K562 (cell line): ENCODE measurements around the gene ZNF222. TPM values are rescaled to one million over a fixed set of nuclear protein-coding genes. Genes with fewer than 3 reads are reported as not detected.

Experiments
- ATF7 ChIP-seq: fragments of 450-650 bp; IDR thresholded peaks from 2 replicates; pipeline ENCODE4 v1.7.1; 2014; ENCODE audit warnings: mild to moderate bottlenecking, moderate library complexity
- ETV5 ChIP-seq: sonication (generic); formaldehyde crosslinking; IDR thresholded peaks from 2 replicates; pipeline ENCODE4 v1.4.0; 2020; ENCODE audit warnings: low read depth, mild to moderate bottlenecking, missing genetic modification reagents
- KDM5B ChIP-seq: fragments of 200-600 bp; sonication (generic); IDR thresholded peaks from 2 replicates; pipeline ENCODE4 v1.6.1; 2012; ENCODE audit warnings: low read depth, mild to moderate bottlenecking, moderate library complexity, low read length, control low read depth, inconsistent platforms; ENCODE audit not compliant: insufficient replicate concordance
- NR2C1 ChIP-seq, 2 experiments: fragments of 450-650 bp; IDR thresholded peaks; 2 replicates each; pipeline ENCODE4 v1.6.1; 2017; ENCODE audit warnings: mild to moderate bottlenecking in 2 of 2, antibody characterized with exemption in 1 of 2, inconsistent platforms in 1 of 2, missing compliant biosample characterization in 1 of 2, missing genetic modification characterization in 1 of 2
- SIX5 ChIP-seq, 2 experiments: IDR thresholded peaks; 2 replicates each; pipeline ENCODE4 v1.6.1; 2011; ENCODE audit warnings: low read length in 2 of 2, borderline replicate concordance in 1 of 2, low read depth in 1 of 2, mild to moderate bottlenecking in 1 of 2, moderate library complexity in 1 of 2; ENCODE audit not compliant: insufficient read depth in 1 of 2
- SMAD4 ChIP-seq: fragments of 250-450 bp; sonication (Bioruptor Pico); conservative IDR thresholded peaks from 2 replicates; pipeline ENCODE4 v1.8.0; 2021; ENCODE audit warnings: inconsistent platforms, mild to moderate bottlenecking, moderate library complexity
- ZNF766 ChIP-seq: fragments of 200-800 bp; sonication (Bioruptor generic); conservative IDR thresholded peaks from 2 replicates; pipeline ENCODE4 v1.6.1; 2016; ENCODE audit warnings: missing genetic modification characterization, missing compliant biosample characterization
- polyA plus RNA-seq, 8 experiments: library from polyadenylated mRNA; depleted of rRNA in 4 of 8; stranded (reverse) in 5 of 8; unstranded in 3 of 8; fragments of >200 nt; fragmentation: Nextera tagmentation in 2 of 8; fragmentation: Illumina TruSeq in 1 of 8; extraction: Ambion mirVana in 2 of 8; extraction: Trizol in 1 of 8; gene quantifications; 2 replicates each; pipeline versions ENCODE4 v1.2.1 to v1.2.3, GENCODE V29; 2011 to 2014; ENCODE audit warnings: inconsistent platforms in 1 of 8, missing spikeins in 1 of 8
- total RNA-seq, 7 experiments: library from RNA; depleted of rRNA in 6 of 7; stranded (reverse); fragments of >200 nt in 6 of 7; fragmentation: Illumina TruSeq in 2 of 7; extraction: Trizol in 2 of 7; gene quantifications; 2 replicates each; pipeline versions ENCODE4 v1.2.1 to v1.2.3, GENCODE V29; 2011 to 2021; ENCODE audit warnings: low replicate concordance in 1 of 7
- TF ChIP-seq, protein P1 (sequence below): fragments of 450-650 bp; IDR thresholded peaks from 2 replicates; pipeline ENCODE4 v1.6.1; 2016; ENCODE audit warnings: mild to moderate bottlenecking, moderate library complexity
- TF ChIP-seq, protein P2 (sequence below), 3 experiments: fragments of 200-800 bp in 1 of 3; fragments of 250-450 bp in 1 of 3; fragments of 450-650 bp in 1 of 3; sonication (Bioruptor Pico) in 1 of 3; sonication (Bioruptor generic) in 1 of 3; formaldehyde crosslinking in 1 of 3; IDR thresholded peaks; 2 replicates each; pipeline versions ENCODE4 v1.6.1 to v1.8.0; 2016 to 2022; ENCODE audit warnings: mild to moderate bottlenecking in 2 of 3, missing genetic modification characterization in 2 of 3, missing compliant biosample characterization in 1 of 3, moderate library complexity in 1 of 3

ZNF222 gene
- total and polyA plus RNA-seq, 9 of the 15 experiments (the other 6 are each of a cell fraction or from before 2014, with no cell fraction given), result 2.3 to 4.5 (median 3.0) TPM

DNA sequence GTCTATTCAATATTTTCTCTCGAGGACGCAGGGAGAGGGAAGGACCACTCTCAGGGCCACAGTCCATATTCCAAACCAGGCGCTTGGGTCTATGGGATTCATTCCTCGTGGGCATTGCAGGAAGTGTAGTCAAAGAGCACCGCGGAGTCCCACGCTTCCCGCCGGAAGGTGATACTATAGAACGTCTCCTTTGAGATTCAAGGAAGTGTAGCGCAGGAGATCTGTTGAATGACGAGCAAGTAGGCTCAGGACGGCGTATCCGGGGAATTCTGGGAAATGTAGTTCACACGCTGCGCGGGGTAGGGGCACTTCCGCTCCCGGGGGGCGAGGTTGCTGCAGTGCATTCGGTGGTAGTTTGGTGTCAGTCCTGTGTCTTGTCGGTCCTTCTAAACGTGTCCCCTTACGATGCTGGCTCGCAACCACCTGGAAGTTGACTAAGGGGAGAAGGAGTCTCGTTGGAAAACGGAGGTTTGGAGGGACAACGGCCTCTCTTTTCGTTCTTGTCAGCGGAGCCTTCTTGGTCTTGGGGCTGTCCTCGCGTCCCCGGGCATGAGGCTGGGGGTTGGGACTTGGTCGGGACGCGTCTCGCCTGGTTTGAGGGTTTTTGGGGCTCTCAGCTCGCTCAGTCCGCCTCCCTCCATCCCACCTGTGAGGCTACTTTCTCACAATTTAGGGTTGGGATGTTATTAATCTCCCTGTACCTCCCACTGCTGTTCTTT is 46.8 kb downstream of the ZNF222 start, which contains the start of gene ZNF284 (continued):
- TF ChIP-seq, protein P1, sequence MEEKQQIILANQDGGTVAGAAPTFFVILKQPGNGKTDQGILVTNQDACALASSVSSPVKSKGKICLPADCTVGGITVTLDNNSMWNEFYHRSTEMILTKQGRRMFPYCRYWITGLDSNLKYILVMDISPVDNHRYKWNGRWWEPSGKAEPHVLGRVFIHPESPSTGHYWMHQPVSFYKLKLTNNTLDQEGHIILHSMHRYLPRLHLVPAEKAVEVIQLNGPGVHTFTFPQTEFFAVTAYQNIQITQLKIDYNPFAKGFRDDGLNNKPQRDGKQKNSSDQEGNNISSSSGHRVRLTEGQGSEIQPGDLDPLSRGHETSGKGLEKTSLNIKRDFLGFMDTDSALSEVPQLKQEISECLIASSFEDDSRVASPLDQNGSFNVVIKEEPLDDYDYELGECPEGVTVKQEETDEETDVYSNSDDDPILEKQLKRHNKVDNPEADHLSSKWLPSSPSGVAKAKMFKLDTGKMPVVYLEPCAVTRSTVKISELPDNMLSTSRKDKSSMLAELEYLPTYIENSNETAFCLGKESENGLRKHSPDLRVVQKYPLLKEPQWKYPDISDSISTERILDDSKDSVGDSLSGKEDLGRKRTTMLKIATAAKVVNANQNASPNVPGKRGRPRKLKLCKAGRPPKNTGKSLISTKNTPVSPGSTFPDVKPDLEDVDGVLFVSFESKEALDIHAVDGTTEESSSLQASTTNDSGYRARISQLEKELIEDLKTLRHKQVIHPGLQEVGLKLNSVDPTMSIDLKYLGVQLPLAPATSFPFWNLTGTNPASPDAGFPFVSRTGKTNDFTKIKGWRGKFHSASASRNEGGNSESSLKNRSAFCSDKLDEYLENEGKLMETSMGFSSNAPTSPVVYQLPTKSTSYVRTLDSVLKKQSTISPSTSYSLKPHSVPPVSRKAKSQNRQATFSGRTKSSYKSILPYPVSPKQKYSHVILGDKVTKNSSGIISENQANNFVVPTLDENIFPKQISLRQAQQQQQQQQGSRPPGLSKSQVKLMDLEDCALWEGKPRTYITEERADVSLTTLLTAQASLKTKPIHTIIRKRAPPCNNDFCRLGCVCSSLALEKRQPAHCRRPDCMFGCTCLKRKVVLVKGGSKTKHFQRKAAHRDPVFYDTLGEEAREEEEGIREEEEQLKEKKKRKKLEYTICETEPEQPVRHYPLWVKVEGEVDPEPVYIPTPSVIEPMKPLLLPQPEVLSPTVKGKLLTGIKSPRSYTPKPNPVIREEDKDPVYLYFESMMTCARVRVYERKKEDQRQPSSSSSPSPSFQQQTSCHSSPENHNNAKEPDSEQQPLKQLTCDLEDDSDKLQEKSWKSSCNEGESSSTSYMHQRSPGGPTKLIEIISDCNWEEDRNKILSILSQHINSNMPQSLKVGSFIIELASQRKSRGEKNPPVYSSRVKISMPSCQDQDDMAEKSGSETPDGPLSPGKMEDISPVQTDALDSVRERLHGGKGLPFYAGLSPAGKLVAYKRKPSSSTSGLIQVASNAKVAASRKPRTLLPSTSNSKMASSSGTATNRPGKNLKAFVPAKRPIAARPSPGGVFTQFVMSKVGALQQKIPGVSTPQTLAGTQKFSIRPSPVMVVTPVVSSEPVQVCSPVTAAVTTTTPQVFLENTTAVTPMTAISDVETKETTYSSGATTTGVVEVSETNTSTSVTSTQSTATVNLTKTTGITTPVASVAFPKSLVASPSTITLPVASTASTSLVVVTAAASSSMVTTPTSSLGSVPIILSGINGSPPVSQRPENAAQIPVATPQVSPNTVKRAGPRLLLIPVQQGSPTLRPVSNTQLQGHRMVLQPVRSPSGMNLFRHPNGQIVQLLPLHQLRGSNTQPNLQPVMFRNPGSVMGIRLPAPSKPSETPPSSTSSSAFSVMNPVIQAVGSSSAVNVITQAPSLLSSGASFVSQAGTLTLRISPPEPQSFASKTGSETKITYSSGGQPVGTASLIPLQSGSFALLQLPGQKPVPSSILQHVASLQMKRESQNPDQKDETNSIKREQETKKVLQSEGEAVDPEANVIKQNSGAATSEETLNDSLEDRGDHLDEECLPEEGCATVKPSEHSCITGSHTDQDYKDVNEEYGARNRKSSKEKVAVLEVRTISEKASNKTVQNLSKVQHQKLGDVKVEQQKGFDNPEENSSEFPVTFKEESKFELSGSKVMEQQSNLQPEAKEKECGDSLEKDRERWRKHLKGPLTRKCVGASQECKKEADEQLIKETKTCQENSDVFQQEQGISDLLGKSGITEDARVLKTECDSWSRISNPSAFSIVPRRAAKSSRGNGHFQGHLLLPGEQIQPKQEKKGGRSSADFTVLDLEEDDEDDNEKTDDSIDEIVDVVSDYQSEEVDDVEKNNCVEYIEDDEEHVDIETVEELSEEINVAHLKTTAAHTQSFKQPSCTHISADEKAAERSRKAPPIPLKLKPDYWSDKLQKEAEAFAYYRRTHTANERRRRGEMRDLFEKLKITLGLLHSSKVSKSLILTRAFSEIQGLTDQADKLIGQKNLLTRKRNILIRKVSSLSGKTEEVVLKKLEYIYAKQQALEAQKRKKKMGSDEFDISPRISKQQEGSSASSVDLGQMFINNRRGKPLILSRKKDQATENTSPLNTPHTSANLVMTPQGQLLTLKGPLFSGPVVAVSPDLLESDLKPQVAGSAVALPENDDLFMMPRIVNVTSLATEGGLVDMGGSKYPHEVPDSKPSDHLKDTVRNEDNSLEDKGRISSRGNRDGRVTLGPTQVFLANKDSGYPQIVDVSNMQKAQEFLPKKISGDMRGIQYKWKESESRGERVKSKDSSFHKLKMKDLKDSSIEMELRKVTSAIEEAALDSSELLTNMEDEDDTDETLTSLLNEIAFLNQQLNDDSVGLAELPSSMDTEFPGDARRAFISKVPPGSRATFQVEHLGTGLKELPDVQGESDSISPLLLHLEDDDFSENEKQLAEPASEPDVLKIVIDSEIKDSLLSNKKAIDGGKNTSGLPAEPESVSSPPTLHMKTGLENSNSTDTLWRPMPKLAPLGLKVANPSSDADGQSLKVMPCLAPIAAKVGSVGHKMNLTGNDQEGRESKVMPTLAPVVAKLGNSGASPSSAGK, result peak; percentile 91
- TF ChIP-seq SIX5 (IDR thresholded peaks at IDR 0.05; ENCODE audit: borderline replicate concordance in 1 of 2, insufficient read depth in 1 of 2, low read depth in 1 of 2, low read length in 2 of 2) (peak; percentile 71 to 76), KDM5B (no peak), NR2C1 (IDR thresholded peaks at IDR 0.05) (peak; percentile 43; the same call in 1 of the 2 replicates), NR2C1 (tag; IDR thresholded peaks at IDR 0.05) (peak; percentile 75), ZNF766 (CRISPR knock-in tag) (peak; percentile 5; the same call in 1 of the 2 replicates), ATF7 (peak; percentile 62), ETV5 (CRISPR knock-in tag) (peak; percentile 84), SMAD4 (0 out of 2 replicates have a peak, but pooled peaks have one; percentile 1)
- TF ChIP-seq, protein P2, sequence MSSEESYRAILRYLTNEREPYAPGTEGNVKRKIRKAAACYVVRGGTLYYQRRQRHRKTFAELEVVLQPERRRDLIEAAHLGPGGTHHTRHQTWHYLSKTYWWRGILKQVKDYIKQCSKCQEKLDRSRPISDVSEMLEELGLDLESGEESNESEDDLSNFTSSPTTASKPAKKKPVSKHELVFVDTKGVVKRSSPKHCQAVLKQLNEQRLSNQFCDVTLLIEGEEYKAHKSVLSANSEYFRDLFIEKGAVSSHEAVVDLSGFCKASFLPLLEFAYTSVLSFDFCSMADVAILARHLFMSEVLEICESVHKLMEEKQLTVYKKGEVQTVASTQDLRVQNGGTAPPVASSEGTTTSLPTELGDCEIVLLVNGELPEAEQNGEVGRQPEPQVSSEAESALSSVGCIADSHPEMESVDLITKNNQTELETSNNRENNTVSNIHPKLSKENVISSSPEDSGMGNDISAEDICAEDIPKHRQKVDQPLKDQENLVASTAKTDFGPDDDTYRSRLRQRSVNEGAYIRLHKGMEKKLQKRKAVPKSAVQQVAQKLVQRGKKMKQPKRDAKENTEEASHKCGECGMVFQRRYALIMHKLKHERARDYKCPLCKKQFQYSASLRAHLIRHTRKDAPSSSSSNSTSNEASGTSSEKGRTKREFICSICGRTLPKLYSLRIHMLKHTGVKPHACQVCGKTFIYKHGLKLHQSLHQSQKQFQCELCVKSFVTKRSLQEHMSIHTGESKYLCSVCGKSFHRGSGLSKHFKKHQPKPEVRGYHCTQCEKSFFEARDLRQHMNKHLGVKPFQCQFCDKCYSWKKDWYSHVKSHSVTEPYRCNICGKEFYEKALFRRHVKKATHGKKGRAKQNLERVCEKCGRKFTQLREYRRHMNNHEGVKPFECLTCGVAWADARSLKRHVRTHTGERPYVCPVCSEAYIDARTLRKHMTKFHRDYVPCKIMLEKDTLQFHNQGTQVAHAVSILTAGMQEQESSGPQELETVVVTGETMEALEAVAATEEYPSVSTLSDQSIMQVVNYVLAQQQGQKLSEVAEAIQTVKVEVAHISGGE (CRISPR knock-in tag; IDR thresholded peaks at IDR 0.05), result peak in 2 of 3 experiments; percentile 88 to 95; a peak in 3 of 6 replicates
